ENCODE measurements around the gene ZNF710. TPM values are rescaled to one million over a fixed set of nuclear protein-coding genes. Genes with fewer than 3 reads are reported as not detected.
"Not testable (repeated sequence)": the region's sequence is repeated elsewhere in the genome, so short reads cannot be mapped to it uniquely, and the experiment has no call there.

Gene ZNF710, protein sequence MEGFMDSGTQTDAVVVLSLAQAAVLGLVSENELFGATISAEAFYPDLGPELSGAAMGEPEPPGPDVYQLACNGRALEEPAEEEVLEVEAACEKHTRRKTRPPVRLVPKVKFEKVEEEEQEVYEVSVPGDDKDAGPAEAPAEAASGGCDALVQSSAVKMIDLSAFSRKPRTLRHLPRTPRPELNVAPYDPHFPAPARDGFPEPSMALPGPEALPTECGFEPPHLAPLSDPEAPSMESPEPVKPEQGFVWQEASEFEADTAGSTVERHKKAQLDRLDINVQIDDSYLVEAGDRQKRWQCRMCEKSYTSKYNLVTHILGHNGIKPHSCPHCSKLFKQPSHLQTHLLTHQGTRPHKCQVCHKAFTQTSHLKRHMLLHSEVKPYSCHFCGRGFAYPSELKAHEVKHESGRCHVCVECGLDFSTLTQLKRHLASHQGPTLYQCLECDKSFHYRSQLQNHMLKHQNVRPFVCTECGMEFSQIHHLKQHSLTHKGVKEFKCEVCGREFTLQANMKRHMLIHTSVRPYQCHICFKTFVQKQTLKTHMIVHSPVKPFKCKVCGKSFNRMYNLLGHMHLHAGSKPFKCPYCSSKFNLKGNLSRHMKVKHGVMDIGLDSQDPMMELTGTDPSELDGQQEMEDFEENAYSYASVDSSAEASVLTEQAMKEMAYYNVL
- total RNA-seq: 10 to 100 TPM; 19.4 to 20.7 TPM

DNA sequence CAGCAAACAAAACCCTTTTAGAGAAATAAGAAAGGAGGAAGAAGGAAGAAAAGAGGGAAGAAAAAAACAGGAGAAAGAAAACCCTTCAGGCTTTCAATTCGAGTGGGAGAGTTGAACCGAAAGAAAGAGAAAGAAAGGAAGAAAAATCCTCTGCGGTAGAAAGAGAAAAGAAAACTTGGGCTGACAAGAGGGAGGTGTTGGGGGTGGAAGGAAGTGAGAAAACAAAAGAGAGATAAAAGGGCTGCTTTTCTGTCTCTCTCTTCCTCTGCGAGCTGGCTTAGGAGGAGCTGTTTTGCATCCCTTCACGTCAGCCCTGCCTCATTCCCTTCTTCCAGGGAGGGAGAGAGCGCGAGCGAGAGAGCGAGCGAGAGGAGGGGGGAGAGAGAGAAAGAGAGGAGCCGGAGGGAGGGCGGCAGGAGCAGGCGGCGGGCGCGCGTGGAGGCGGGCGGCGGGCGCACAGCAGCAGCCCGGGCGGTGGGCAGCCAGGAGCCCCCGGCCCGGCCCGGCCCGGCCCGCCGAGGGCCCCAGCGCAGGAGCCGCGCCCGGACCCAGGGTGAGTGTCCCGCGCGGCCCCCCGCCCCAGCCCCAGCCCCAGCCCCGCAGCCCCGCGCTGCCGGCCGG lies at the start of gene ZNF710:
ZNF710 (plus strand) TSS at position 263 of the 621 bp plus-strand sequence. CDS start 65,814 bp downstream, outside the sequence.
- H3K4me1 Mint-ChIP-seq: peaks cover 55% of the 10 kb centered on the region
- peak within 1 kb of the TSS; percentile 92 for H3K27ac Mint-ChIP-seq
- H3K27me3 Mint-ChIP-seq: peaks cover 3% of the 10 kb centered on the region
- ChIA-PET POLR2A (interaction anchor here (1.2 to 5.4 kb wide), 10 partner anchors 10 to 426 kb away, joined by 3 to 33 read pairs (median 7); partner anchors contain the start of genes AP3S2 and TICRR), CTCF (interaction anchor here (0.9 to 1.5 kb wide), 3 partner anchors 13 to 126 kb away, joined by 3 to 4 read pairs (median 3); no protein-coding TSS in a partner anchor)
- H3K4me3 Mint-ChIP-seq: peak within 1 kb of the TSS; percentile 99
- peak; percentile 49 for DNase-seq
- H3K9me3 Mint-ChIP-seq: no peaks in the 10 kb centered on the region
- H3K36me3 Mint-ChIP-seq (ENCODE audit: low read depth): peaks cover 13% of the 10 kb centered on the region

DNA sequence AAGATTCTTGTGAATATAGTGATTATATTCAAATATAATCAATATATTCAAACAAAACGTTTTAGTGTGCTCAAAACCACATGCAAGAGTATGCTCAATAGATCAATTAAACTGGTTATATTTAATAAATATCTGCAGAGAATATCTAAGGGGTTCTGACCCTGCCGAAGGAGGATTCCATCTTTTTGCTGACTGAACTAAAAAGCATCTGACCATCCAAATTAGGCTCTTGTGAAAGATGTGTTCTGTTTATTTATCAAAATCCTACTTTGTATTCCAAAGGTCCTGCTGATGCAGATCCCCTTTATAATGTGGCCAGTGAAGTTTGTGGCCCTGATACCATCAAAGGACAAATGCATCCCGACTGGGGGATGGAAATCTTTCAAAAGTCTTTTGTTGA lies 46.6 kb upstream of the ZNF710 start:
- Mint-ChIP-seq H3K27me3 (peaks cover 4% of the 10 kb centered on the region), H3K9me3 (no peaks in the 10 kb centered on the region), H3K27ac (no peak overlapping the region), H3K4me3 (no peak overlapping the region), H3K36me3 (ENCODE audit: low read depth) (no peaks in the 10 kb centered on the region), H3K4me1 (peaks cover 1% of the 10 kb centered on the region)
- CTCF ChIA-PET: no interaction called here
- POLR2A ChIA-PET: no interaction called here
- no peak for DNase-seq

DNA sequence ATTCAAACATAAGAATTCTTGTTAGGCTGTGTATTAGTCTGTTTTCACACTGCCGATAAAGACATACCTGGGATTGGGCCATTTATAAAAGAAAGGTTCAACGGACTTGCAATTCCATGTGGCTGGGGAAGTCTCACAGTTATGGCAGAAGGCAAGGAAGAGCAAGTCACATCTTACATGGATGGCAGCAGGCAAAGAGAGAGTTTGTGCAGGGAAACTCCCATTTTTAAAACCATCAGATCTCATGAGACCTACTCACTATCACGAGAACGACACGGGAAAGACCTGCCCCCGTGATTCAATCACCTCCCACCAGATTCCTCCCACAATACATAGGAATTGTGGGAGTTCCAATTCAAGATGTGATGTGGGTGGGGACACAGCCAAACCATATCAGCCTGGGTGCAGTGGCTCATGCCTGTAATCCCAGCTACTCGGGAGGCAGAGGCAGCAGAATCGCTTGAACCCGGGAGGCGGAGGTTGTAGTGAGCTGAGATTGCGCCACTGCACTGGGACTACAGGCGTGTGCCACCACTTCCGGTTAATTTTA lies 45.6 kb upstream of the ZNF710 start:
- CTCF ChIA-PET: not testable (repeated sequence)

DNA sequence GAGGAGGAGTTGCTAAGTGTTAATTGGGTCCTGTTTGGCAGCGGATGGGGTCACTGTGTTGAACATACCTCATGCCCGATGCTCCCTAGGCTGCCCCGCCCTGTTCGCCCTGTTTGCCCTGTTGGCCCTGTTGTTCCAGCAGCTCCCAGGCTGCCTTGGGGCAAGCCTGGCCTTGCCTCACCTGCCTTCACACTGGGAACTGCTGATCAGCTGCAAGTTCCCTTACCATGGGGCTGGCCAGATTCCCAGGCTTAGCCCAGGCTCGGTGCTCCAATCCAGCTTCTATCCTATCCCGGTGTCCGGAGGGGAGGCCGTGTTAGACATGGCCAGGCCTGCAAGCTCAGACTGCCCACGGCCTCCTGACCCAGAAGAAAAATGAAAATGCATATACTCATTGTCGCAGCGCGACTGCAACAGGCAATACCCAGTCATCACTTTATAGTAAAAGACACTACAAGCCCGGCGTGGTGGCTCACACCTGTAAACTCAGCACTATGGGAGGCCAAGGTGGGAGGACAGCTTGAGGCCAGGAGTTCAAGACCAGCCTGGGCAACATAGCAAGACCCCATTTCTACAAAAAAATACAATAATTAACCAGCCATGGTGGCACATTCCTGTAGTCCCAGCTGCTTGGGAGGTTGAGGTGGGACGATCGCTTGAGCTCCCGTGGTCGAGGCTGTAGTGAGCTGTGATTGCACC lies 42.9 kb upstream of the ZNF710 start:
- H3K27ac Mint-ChIP-seq: no peak overlapping the region
- no peak for DNase-seq
- POLR2A ChIA-PET: interaction anchor here (1.2 kb wide), 1 partner anchor 55 kb away, joined by 3 read pairs; no protein-coding TSS in a partner anchor
- no peak overlapping the region for H3K4me3 Mint-ChIP-seq
- H3K9me3 Mint-ChIP-seq: no peaks in the 10 kb centered on the region
- no peaks in the 10 kb centered on the region for H3K36me3 Mint-ChIP-seq (ENCODE audit: low read depth)
- H3K4me1 Mint-ChIP-seq: no peaks in the 10 kb centered on the region
- CTCF ChIA-PET: no interaction called here
- peaks cover 4% of the 10 kb centered on the region for H3K27me3 Mint-ChIP-seq

More for the DNA sequence above, 45.6 kb upstream of the ZNF710 start:
- H3K27me3 Mint-ChIP-seq; H3K36me3 Mint-ChIP-seq (ENCODE audit: low read depth); POLR2A ChIA-PET; H3K27ac Mint-ChIP-seq; DNase-seq; H3K4me1 Mint-ChIP-seq; H3K9me3 Mint-ChIP-seq; H3K4me3 Mint-ChIP-seq: not testable (repeated sequence)

DNA sequence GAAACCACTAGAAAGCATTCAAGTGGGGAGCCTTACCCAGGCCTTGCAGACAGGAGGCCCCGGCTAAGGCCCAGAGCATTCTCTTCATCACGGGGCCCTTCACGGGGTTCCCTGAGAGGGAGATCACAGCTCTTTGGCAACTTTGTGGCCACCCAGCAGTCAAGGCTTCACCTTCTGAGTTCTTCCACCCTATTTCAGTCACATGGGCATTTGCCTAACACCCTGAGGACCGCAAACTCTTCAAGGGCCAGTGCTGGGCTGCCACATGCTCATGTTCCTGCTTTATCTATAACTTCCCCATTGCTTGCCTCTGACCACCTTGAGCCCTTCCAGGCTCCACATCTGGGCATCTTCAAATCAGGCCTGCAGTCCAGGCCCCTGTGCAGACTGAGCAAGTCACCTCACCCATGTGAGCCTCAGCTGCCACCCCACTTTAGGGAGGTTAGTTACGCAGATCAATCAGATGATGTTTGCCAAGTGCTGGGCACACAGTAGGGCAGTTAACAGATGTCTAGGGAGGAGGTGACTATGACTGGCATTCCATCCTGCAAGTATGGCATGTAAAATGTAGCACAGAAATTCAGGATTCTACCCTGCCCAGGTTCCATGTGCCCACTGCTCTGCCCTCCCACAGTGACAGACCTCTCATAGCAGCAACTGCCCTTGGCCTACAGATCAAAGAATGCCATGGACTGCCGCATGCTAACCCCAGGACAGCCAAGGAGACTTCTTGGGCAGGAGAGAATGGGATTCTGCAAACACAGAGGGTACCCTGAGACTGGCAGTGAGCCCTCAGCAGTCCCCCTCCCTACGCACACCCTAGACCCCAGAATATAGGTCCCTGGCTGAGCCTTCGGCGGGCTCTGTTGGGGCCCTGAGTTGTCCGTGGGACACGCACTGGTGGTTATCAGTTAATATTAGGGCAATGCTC lies 37.6 kb upstream of the ZNF710 start:
- H3K9me3 Mint-ChIP-seq: no peaks in the 10 kb centered on the region
- no peaks in the 10 kb centered on the region for H3K36me3 Mint-ChIP-seq (ENCODE audit: low read depth)
- ChIA-PET CTCF (interaction anchor here (0.7 to 1.6 kb wide), 4 partner anchors 8 to 108 kb away, joined by 3 to 5 read pairs (median 4); no protein-coding TSS in a partner anchor), POLR2A (no interaction called here)
- H3K4me1 Mint-ChIP-seq: peaks cover 8% of the 10 kb centered on the region
- DNase-seq: no peak
- H3K27me3 Mint-ChIP-seq: peaks cover 3% of the 10 kb centered on the region
- no peak overlapping the region for H3K27ac Mint-ChIP-seq
- H3K4me3 Mint-ChIP-seq: no peak overlapping the region

DNA sequence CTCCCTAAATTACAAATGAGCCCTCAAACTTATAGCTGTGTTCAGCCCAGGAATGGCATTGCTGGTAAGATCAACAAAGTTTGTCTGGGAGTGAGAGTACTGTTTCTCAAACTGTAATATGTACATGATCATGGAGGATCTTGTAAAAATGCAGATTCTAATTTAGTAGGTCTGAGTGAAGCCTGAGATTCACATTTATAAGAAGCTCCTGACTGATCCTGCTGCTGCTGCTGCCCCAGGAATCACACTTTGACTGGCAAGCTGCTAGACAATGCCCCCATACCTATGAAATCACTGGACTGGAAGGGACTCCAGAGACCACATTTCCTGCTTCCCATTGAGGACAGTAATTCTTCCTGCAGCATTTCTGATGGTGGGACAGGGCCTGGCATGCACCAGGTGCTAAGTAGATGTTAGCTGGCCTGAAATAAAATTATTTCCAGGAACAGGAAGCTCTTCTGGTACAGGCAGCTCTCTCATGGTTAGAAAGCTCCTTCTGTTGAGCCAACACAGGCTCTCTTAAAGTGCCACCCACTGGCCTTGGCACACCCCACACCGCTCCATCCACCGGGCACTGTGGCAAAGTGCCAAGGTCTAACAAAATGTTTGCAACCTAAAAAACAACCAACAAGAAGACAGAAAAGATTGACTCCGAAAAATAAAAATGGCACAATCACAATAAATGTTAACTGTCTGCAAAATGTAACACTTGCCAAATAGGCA lies 36.7 kb upstream of the ZNF710 start:
- H3K27me3 Mint-ChIP-seq: peaks cover 6% of the 10 kb centered on the region
- POLR2A ChIA-PET: no interaction called here
- H3K4me1 Mint-ChIP-seq: peaks cover 8% of the 10 kb centered on the region
- CTCF ChIA-PET: interaction anchor here (1.0 kb wide), 1 partner anchor 107 kb away, joined by 5 read pairs; no protein-coding TSS in a partner anchor
- DNase-seq: no peak
- H3K27ac Mint-ChIP-seq: no peak overlapping the region
- H3K9me3 Mint-ChIP-seq: no peaks in the 10 kb centered on the region
- H3K4me3 Mint-ChIP-seq: no peak overlapping the region
- H3K36me3 Mint-ChIP-seq (ENCODE audit: low read depth): no peaks in the 10 kb centered on the region

GRCh38 chr15:89967881-89968280 lies 33.2 kb upstream of the ZNF710 start:
- POLR2A ChIA-PET: interaction anchor here (2.0 kb wide), 1 partner anchor 74 kb away, joined by 6 read pairs; the partner anchor contains the start of gene AP3S2
- no peak overlapping the region for H3K4me3 Mint-ChIP-seq
- no peak for DNase-seq
- CTCF ChIA-PET: no interaction called here
- no peaks in the 10 kb centered on the region for H3K36me3 Mint-ChIP-seq (ENCODE audit: low read depth)
- peaks cover 8% of the 10 kb centered on the region for H3K4me1 Mint-ChIP-seq
- H3K27me3 Mint-ChIP-seq: peaks cover 6% of the 10 kb centered on the region
- no peaks in the 10 kb centered on the region for H3K9me3 Mint-ChIP-seq
- no peak overlapping the region for H3K27ac Mint-ChIP-seq

DNA sequence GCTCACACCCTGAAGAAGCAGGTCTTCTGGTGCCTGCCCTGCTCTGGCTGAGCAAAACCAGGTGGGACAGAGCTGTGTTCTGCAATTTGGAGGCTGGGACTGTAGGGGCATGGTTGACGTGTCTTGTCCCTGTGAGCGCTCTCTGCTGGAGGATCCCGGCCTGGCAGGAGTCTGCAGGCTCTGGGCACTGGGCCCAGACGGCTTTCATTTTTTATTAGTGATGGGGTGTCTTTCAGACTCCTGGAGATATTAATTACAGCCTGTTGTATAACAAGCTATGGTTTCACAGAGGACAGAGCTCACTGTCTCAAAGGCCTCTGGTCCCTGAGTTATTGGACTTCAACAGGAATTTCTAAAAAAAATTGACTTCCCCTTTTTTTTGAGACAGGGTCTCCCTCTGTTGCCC lies 29.5 kb upstream of the ZNF710 start:
- Mint-ChIP-seq H3K27me3 (peaks cover 7% of the 10 kb centered on the region), H3K4me3 (no peak overlapping the region), H3K36me3 (ENCODE audit: low read depth) (no peaks in the 10 kb centered on the region), H3K4me1 (no peaks in the 10 kb centered on the region), H3K27ac (no peak overlapping the region), H3K9me3 (no peaks in the 10 kb centered on the region)
- CTCF ChIA-PET: interaction anchor here (0.6 to 1.5 kb wide), 15 partner anchors 9 to 232 kb away, joined by 3 to 7 read pairs (median 4); no protein-coding TSS in a partner anchor
- POLR2A ChIA-PET: interaction anchor here (0.8 kb wide), 1 partner anchor 77 kb away, joined by 3 read pairs; no protein-coding TSS in a partner anchor
- peak; percentile 61 for DNase-seq

DNA sequence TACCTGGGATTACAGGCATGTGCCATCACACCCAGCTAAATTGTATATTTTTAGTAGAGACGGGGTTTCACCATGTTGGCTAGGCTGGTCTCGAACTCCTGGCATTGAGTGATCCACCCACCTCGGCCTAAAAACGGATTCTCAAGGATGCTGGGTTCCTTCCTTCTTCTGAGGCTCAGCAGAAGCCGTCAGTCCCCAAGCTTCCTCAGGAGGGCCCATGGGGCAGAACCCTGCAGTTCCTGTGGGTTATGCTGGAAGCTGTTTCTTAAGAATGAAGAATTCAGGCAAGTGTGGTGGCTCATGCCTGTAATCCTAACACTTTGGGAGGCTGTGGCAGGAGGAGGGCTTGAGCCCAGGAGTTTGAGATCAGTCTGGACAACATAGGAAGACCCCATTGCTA lies 29.0 kb upstream of the ZNF710 start:
- ChIA-PET POLR2A (interaction anchor here (0.8 kb wide), 1 partner anchor 78 kb away, joined by 3 read pairs; no protein-coding TSS in a partner anchor), CTCF (interaction anchor here (0.7 to 1.5 kb wide), 14 partner anchors 8 to 232 kb away, joined by 3 to 7 read pairs (median 4); no protein-coding TSS in a partner anchor)
- H3K9me3 Mint-ChIP-seq: no peaks in the 10 kb centered on the region
- H3K4me3 Mint-ChIP-seq: no peak overlapping the region
- peaks cover 7% of the 10 kb centered on the region for H3K27me3 Mint-ChIP-seq
- H3K27ac Mint-ChIP-seq: no peak overlapping the region
- no peaks in the 10 kb centered on the region for H3K4me1 Mint-ChIP-seq
- no peaks in the 10 kb centered on the region for H3K36me3 Mint-ChIP-seq (ENCODE audit: low read depth)
- DNase-seq: no peak

DNA sequence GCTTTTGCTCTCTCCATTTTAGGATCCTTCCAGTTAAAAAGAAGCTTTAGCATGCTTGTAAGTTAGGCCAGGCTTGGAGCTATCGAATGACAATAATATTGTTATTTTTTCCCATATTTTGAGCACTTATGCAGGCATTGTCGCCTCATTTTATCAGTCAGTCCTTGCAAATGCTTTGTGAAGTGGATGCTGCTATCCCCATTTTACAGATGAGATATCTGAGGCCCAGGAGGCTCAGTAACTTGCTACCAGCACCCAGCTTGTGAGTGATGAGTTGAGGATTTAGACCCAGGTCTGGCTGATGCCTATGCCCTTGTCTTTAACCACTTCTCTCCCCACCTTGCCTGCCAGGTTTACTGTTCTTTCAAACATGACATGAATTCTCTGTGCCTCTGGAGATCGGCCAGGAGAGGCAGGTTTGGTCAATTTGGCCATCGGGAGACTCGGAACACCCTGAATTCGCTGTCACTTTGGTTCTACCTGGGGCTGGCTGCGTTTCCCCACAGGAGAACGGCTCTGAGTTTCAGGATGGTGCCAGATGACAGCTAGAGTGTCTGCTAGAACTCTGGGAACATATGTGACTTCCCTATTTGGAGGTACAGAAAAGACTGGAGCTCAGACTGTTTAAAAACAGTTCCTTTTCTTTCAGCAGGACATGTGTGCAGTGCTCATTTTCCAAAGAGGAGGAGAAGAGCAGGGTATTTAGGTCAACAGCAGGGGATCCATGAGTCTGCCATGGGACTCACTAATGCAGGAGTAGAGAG lies 25.5 kb upstream of the ZNF710 start:
- DNase-seq: no peak
- CTCF ChIA-PET: interaction anchor here (1.3 to 1.7 kb wide), 2 partner anchors 13 to 215 kb away, joined by 3 to 5 read pairs; no protein-coding TSS in a partner anchor
- POLR2A ChIA-PET: no interaction called here
- Mint-ChIP-seq H3K27ac (no peak overlapping the region), H3K36me3 (ENCODE audit: low read depth) (no peaks in the 10 kb centered on the region), H3K9me3 (no peaks in the 10 kb centered on the region), H3K4me1 (no peaks in the 10 kb centered on the region), H3K27me3 (peaks cover 2% of the 10 kb centered on the region), H3K4me3 (no peak overlapping the region)

Data from activated CD4-positive, alpha-beta memory T cell treated with anti-CD3 and anti-CD28 coated beads, Interleukin-2, amount 10 ng/mL, durations not matched to agents 7 days and 5 days (primary cell).